ENCODE measurements around the gene KLHL30. TPM values are rescaled to one million over a fixed set of nuclear protein-coding genes. Genes with fewer than 3 reads are reported as not detected.

KLHL30 gene
- total RNA-seq, 2 donors from 2014 or later = 9.6 to 10.7 TPM

- no peak for DNase-seq (ENCODE audit: low spot score)
- intact Hi-C loops (cut with DNase I) = no loop called here
Observed at GRCh38 chr2:238187618-238188548, 49.4 kb downstream of the KLHL30 start.

GRCh38 chr2:238190445-238190844 lies 52.0 kb downstream of the KLHL30 start:
- intact Hi-C loops (cut with DNase I) = no loop called here
- no peak for DNase-seq (ENCODE audit: low spot score)

Other genes starting within 250 kb of the KLHL30 start
- 10 to 100 TPM; 49.5 to 49.9 TPM for gene UBE2F, start 171.7 kb upstream of the KLHL30 start, total RNA-seq
- 10 to 100 TPM in 1 of 2 donors, 1 to 10 TPM in 1; 8.6 to 11.5 TPM for gene SCLY, start 77.7 kb upstream of the KLHL30 start, total RNA-seq
- gene ESPNL, start 38.3 kb upstream of the KLHL30 start, total RNA-seq = 1 to 10 TPM in 1 of 2 donors, under 1 TPM in 1; 0.24 to 3.0 TPM
- 1 to 10 TPM in 1 of 2 donors, under 1 TPM in 1; 0.79 to 2.3 TPM for gene ERFE, start 20.3 kb downstream of the KLHL30 start, total RNA-seq
- 10 to 100 TPM; 32.2 to 34.9 TPM for gene ILKAP, start 65.0 kb downstream of the KLHL30 start, total RNA-seq
- 1 to 10 TPM; 2.3 to 6.9 TPM for gene HES6, start 101.4 kb downstream of the KLHL30 start, total RNA-seq
- gene PER2, start 149.9 kb downstream of the KLHL30 start, total RNA-seq = 10 to 100 TPM; 10.1 to 16.8 TPM
- 10 to 100 TPM; 27.1 to 37.2 TPM for gene TRAF3IP1, start 181.8 kb downstream of the KLHL30 start, total RNA-seq

Data from posterior vena cava (tissue), 2 donors.